GM23338 (cell line): ENCODE measurements around the gene ITGA1. TPM values are rescaled to one million over a fixed set of nuclear protein-coding genes. Genes with fewer than 3 reads are reported as not detected.

Experiments used
- ATAC-seq: fragments of 200-7000 bp; cut with Tn5 transposase; 3 replicates; pipeline ENCODE4 v1.9.1; 2020
- DNase-seq: peaks from one replicate; pipeline ENCODE4 v3.0.0-alpha.2; 2015; ENCODE audit warnings: low spot score
- H2AFZ ChIP-seq: fragments of 200-600 bp; sonication (generic); 2 replicates; pipeline ENCODE4 v1.8.0; 2016; ENCODE audit warnings: antibody characterized with exemption, mild to moderate bottlenecking, moderate library complexity
- H3F3A ChIP-seq: fragments of 200-600 bp; sonication (generic); replicated peaks from 2 replicates; pipeline ENCODE4 v1.8.0; 2017; ENCODE audit warnings: antibody characterized with exemption, mixed run types, low read depth
- H3K27ac ChIP-seq: fragments of 200-600 bp; sonication (generic); 2 replicates; pipeline ENCODE4 v1.6.1; 2016; ENCODE audit warnings: low read depth
- H3K27me3 ChIP-seq: fragments of 200-600 bp; sonication (generic); 2 replicates; pipeline ENCODE4 v1.8.0; 2016; ENCODE audit warnings: mild to moderate bottlenecking, mixed run types, moderate library complexity; ENCODE audit not compliant: insufficient read depth
- H3K36me3 ChIP-seq: fragments of 200-600 bp; sonication (generic); 2 replicates; pipeline ENCODE4 v1.8.0; 2016; ENCODE audit warnings: mild to moderate bottlenecking; ENCODE audit not compliant: insufficient read depth
- H3K4me1 ChIP-seq: fragments of 200-600 bp; sonication (generic); 2 replicates; pipeline ENCODE4 v1.8.0; 2016; ENCODE audit warnings: mild to moderate bottlenecking, moderate library complexity; ENCODE audit not compliant: insufficient read depth
- H3K4me2 ChIP-seq: fragments of 200-600 bp; sonication (generic); 2 replicates; pipeline ENCODE4 v1.7.1; 2017; ENCODE audit warnings: mixed run types
- H3K4me3 ChIP-seq: fragments of 200-600 bp; sonication (generic); 2 replicates; pipeline ENCODE4 v1.6.1; 2016; ENCODE audit warnings: mixed run types
- H3K79me2 ChIP-seq: fragments of 200-600 bp; sonication (generic); replicated peaks from 2 replicates; pipeline ENCODE4 v1.8.0; 2017; ENCODE audit warnings: mild to moderate bottlenecking; ENCODE audit not compliant: insufficient read depth
- H3K9me2 ChIP-seq: fragments of 200-600 bp; sonication (generic); 2 replicates; pipeline ENCODE4 v1.8.0; 2017; ENCODE audit not compliant: insufficient read depth
- H4K20me1 ChIP-seq: fragments of 200-600 bp; sonication (generic); replicated peaks from 2 replicates; pipeline ENCODE4 v1.8.0; 2017; ENCODE audit warnings: mild to moderate bottlenecking; ENCODE audit not compliant: insufficient read depth
- H3K27ac Mint-ChIP-seq: 2 replicates; pipeline ENCODE4 v1.8.0; 2020; ENCODE audit warnings: inconsistent platforms, mild to moderate bottlenecking, moderate library complexity, mixed read lengths
- H3K27me3 Mint-ChIP-seq: 3 replicates; pipeline ENCODE4 v1.8.0; 2022; ENCODE audit warnings: low read depth, mild to moderate bottlenecking, moderate library complexity, mixed read lengths, inconsistent platforms; ENCODE audit not compliant: insufficient read depth, poor library complexity
- H3K36me3 Mint-ChIP-seq: 3 replicates; pipeline ENCODE4 v1.8.0; 2021; ENCODE audit warnings: low read depth, mild to moderate bottlenecking, inconsistent platforms, moderate library complexity, mixed read lengths
- H3K4me1 Mint-ChIP-seq: 3 replicates; pipeline ENCODE4 v1.8.0; 2020; ENCODE audit warnings: mild to moderate bottlenecking, inconsistent platforms, mixed read lengths
- H3K4me3 Mint-ChIP-seq: 3 replicates; pipeline ENCODE4 v1.8.0; 2021; ENCODE audit warnings: moderate library complexity, mild to moderate bottlenecking, inconsistent platforms, mixed read lengths
- H3K9me3 Mint-ChIP-seq: 3 replicates; pipeline ENCODE4 v1.8.0; 2020; ENCODE audit warnings: moderate library complexity, mild to moderate bottlenecking, inconsistent platforms, mixed read lengths
- CREB1 ChIP-seq: fragments of 250-450 bp; sonication (Bioruptor Pico); IDR thresholded peaks from 2 replicates; pipeline ENCODE4 v1.5.0; 2020; ENCODE audit warnings: low read depth, mild to moderate bottlenecking, moderate library complexity
- CTCF ChIP-seq, 2 experiments: fragments of 200-600 bp in 1 of 2; sonication (generic) in 1 of 2; conservative IDR thresholded peaks; 2 replicates each; pipeline versions ENCODE4 v1.5.1 to v1.6.1; 2016 to 2017; ENCODE audit warnings: antibody characterized with exemption in 2 of 2, low read depth in 2 of 2, mild to moderate bottlenecking in 2 of 2, moderate library complexity in 1 of 2
- ETS1 ChIP-seq: IDR thresholded peaks from 2 replicates; pipeline ENCODE4 v1.6.1; 2016; ENCODE audit warnings: antibody characterized with exemption
- EZH2 ChIP-seq: fragments of 200-600 bp; sonication (generic); IDR thresholded peaks from one replicate; pipeline ENCODE4 v1.8.0; 2017; ENCODE audit warnings: antibody characterized with exemption, mild to moderate bottlenecking, low read depth; ENCODE audit not compliant: unreplicated experiment
- EZH2phosphoT487 ChIP-seq: fragments of 200-600 bp; sonication (generic); IDR thresholded peaks from one replicate; pipeline ENCODE4 v1.8.1; 2018; ENCODE audit warnings: antibody characterized with exemption; ENCODE audit not compliant: unreplicated experiment
- JUNB ChIP-seq: IDR thresholded peaks from one replicate; pipeline ENCODE4 v1.6.1; 2016; ENCODE audit warnings: antibody characterized with exemption; ENCODE audit not compliant: unreplicated experiment
- NANOG ChIP-seq: IDR thresholded peaks from 2 replicates; pipeline ENCODE4 v1.6.1; 2016; ENCODE audit warnings: antibody characterized with exemption, borderline replicate concordance
- POLR2AphosphoS5 ChIP-seq: IDR thresholded peaks from 2 replicates; pipeline ENCODE4 v1.6.1; 2016; ENCODE audit warnings: antibody characterized with exemption, low read depth
- REST ChIP-seq: IDR thresholded peaks from one replicate; pipeline ENCODE4 v1.6.1; 2018; ENCODE audit warnings: antibody characterized with exemption; ENCODE audit not compliant: unreplicated experiment
- STAT1 ChIP-seq: IDR thresholded peaks from one replicate; pipeline ENCODE4 v1.6.1; 2016; ENCODE audit warnings: antibody characterized with exemption; ENCODE audit not compliant: unreplicated experiment
- ZNF114 ChIP-seq: fragments of 250-450 bp; sonication (Bioruptor Pico); IDR thresholded peaks from 2 replicates; pipeline ENCODE4 v1.5.0; 2020; ENCODE audit warnings: mild to moderate bottlenecking, moderate library complexity
- ZNF331 ChIP-seq: fragments of 250-450 bp; sonication (Bioruptor Pico); IDR thresholded peaks from 2 replicates; pipeline ENCODE4 v1.5.0; 2020; ENCODE audit warnings: low read depth, mild to moderate bottlenecking, moderate library complexity
- ZNF462 ChIP-seq: fragments of 250-450 bp; sonication (Bioruptor Pico); IDR thresholded peaks from 2 replicates; pipeline ENCODE4 v1.5.0; 2020; ENCODE audit warnings: mild to moderate bottlenecking, moderate library complexity
- polyA plus RNA-seq: library from polyadenylated mRNA; unstranded; fragments of >200 nt; fragmentation: Nextera tagmentation; extraction: Ambion mirVana; gene quantifications from 2 replicates; pipeline ENCODE4 v1.2.1, GENCODE V29; 2016
- total RNA-seq: library from RNA; depleted of rRNA; stranded (reverse); fragments of >200 nt; shearing (Covaris generic); gene quantifications from 2 replicates; pipeline ENCODE4 v1.2.3, GENCODE V29; 2014

Gene ITGA1
- total and polyA plus RNA-seq, 2 experiments from 2014 or later, result 1.8 to 4.9 TPM

GRCh38 chr5:52802974-52803336 is 15.2 kb downstream of the ITGA1 start:
- Histone ChIP-seq H3K4me2 (peak overlapping the region; percentile 87), H3K79me2 (peaks cover 52% of the 10 kb centered on the region), H3K27ac (no peak overlapping the region), H3F3A (no peaks in the 10 kb centered on the region), H3K36me3 (no peaks in the 10 kb centered on the region), H2AFZ (no peak overlapping the region), H3K9me2 (no peaks in the 10 kb centered on the region), H3K27me3 (no peaks in the 10 kb centered on the region), H3K4me3 (peak overlapping the region; percentile 72), H4K20me1 (no peaks in the 10 kb centered on the region), H3K4me1 (peaks cover 43% of the 10 kb centered on the region)
- Mint-ChIP-seq H3K27ac (no peak overlapping the region), H3K9me3 (no peaks in the 10 kb centered on the region), H3K4me3 (peak overlapping the region; percentile 58), H3K4me1 (peaks cover 37% of the 10 kb centered on the region; the same call in 2 of the 3 replicates), H3K36me3 (peaks cover 25% of the 10 kb centered on the region; the same call in 2 of the 3 replicates), H3K27me3 (peaks cover 9% of the 10 kb centered on the region)
- no peak for TF ChIP-seq ZNF114 (CRISPR knock-in tag)
- no peak for TF ChIP-seq REST
- no peak for TF ChIP-seq JUNB
- TF ChIP-seq EZH2, result no peak
- TF ChIP-seq ETS1, result no peak
- no peak for TF ChIP-seq CREB1 (CRISPR knock-in tag)
- no peak for TF ChIP-seq NANOG
- no peak for TF ChIP-seq ZNF462 (CRISPR knock-in tag)
- no peak for TF ChIP-seq POLR2AphosphoS5
- no peak for TF ChIP-seq EZH2phosphoT487
- no peak for TF ChIP-seq STAT1
- TF ChIP-seq CTCF (conservative IDR thresholded peaks at IDR 0.05; ENCODE audit: low read depth in 2 of 2), result no peak
- TF ChIP-seq ZNF331 (CRISPR knock-in tag), result no peak
- no peak for ATAC-seq
- no peak for DNase-seq
